DND-41 (cell line): ENCODE results near the gene AAGAB.

Source experiments
- ATAC-seq: fragments of 200-7000 bp; cut with Tn5 transposase; 3 replicates; pipeline ENCODE4 v1.9.1; 2021; ENCODE audit warnings: low read depth; ENCODE audit not compliant: insufficient read depth
- DNase-seq: peaks from one replicate; pipeline ENCODE4 v3.0.0-alpha.2; 2020
- H2AFZ ChIP-seq: 2 replicates; pipeline ENCODE4 v1.6.0; 2012; ENCODE audit warnings: low read depth, low read length
- H3K27ac ChIP-seq: 2 replicates; pipeline ENCODE4 v1.5.1; 2012; ENCODE audit warnings: low read length, inconsistent platforms
- H3K27me3 ChIP-seq: fragments of 200-600 bp; sonication (generic); 2 replicates; pipeline ENCODE4 v1.6.0; 2012; ENCODE audit warnings: low read length, mild to moderate bottlenecking, inconsistent platforms; ENCODE audit not compliant: insufficient read depth, poor library complexity
- H3K36me3 ChIP-seq: 2 replicates; pipeline ENCODE4 v1.5.1; 2012; ENCODE audit warnings: low read length, inconsistent platforms; ENCODE audit not compliant: insufficient read depth
- H3K4me1 ChIP-seq: 2 replicates; pipeline ENCODE4 v1.5.1; 2012; ENCODE audit warnings: mild to moderate bottlenecking, low read length; ENCODE audit not compliant: insufficient read depth
- H3K4me2 ChIP-seq: 2 replicates; pipeline ENCODE4 v1.6.0; 2012; ENCODE audit warnings: mild to moderate bottlenecking, moderate library complexity, low read length, inconsistent platforms; ENCODE audit not compliant: insufficient read depth
- H3K4me3 ChIP-seq, 2 experiments: fragments of 200-600 bp in 1 of 2; shearing (Covaris generic) in 1 of 2; 2 replicates each; pipeline ENCODE4 v1.5.1; 2012 to 2016; ENCODE audit warnings: inconsistent platforms in 2 of 2, low read length in 2 of 2, mild to moderate bottlenecking in 2 of 2, low read depth in 1 of 2, moderate library complexity in 1 of 2
- H3K79me2 ChIP-seq: 2 replicates; pipeline ENCODE4 v1.6.0; 2012; ENCODE audit warnings: low read length, inconsistent platforms; ENCODE audit not compliant: insufficient read depth
- H3K9ac ChIP-seq: 2 replicates; pipeline ENCODE4 v1.6.0; 2012; ENCODE audit warnings: low read depth, mild to moderate bottlenecking, inconsistent platforms, low read length, moderate library complexity
- H3K9me3 ChIP-seq: 2 replicates; pipeline ENCODE4 v1.5.1; 2012; ENCODE audit warnings: low read length, moderate library complexity, mild to moderate bottlenecking, inconsistent platforms; ENCODE audit not compliant: insufficient read depth, severe bottlenecking
- H4K20me1 ChIP-seq: 2 replicates; pipeline ENCODE4 v1.6.0; 2012; ENCODE audit warnings: low read length; ENCODE audit not compliant: insufficient read depth
- CTCF ChIP-seq: IDR thresholded peaks from 2 replicates; pipeline ENCODE4 v1.5.1; 2012; ENCODE audit warnings: borderline replicate concordance, low read length, moderate library complexity, mild to moderate bottlenecking; ENCODE audit not compliant: poor library complexity, severe bottlenecking; ENCODE audit errors: extremely low read depth
- EZH2 ChIP-seq: IDR thresholded peaks from 3 replicates; pipeline ENCODE4 v1.6.1; 2012; ENCODE audit warnings: borderline replicate concordance, low read depth, mild to moderate bottlenecking, moderate library complexity, low read length, inconsistent platforms; ENCODE audit not compliant: severe bottlenecking

The AAGAB gene

GRCh38 chr15:67180514-67181191, 73.8 kb downstream of the AAGAB start:
- Histone ChIP-seq H2AFZ (no peak overlapping the region), H3K79me2 (no peaks in the 10 kb centered on the region), H3K36me3 (no peaks in the 10 kb centered on the region), H3K4me2 (no peak overlapping the region), H3K4me1 (no peaks in the 10 kb centered on the region), H3K27ac (no peak overlapping the region), H4K20me1 (0 out of 2 replicates have a peak, but pooled peaks cover 4% of the 10 kb centered on the region), H3K9ac (no peak overlapping the region), H3K4me3 (no peak overlapping the region), H3K9me3 (no peaks in the 10 kb centered on the region), H3K27me3 (peaks cover 4% of the 10 kb centered on the region)
- DNase-seq (no peak), ATAC-seq (no peak)
- TF ChIP-seq CTCF: no peak
- no peak for TF ChIP-seq EZH2

- Histone ChIP-seq H3K9ac (no peak overlapping the region), H3K4me3 (no peak overlapping the region), H3K79me2 (no peaks in the 10 kb centered on the region), H3K4me1 (no peaks in the 10 kb centered on the region), H3K27ac (no peak overlapping the region), H2AFZ (no peak overlapping the region), H4K20me1 (0 out of 2 replicates have a peak, but pooled peaks cover 4% of the 10 kb centered on the region), H3K27me3 (peaks cover 6% of the 10 kb centered on the region), H3K36me3 (no peaks in the 10 kb centered on the region), H3K9me3 (no peaks in the 10 kb centered on the region), H3K4me2 (no peak overlapping the region)
- DNase-seq: no peak
- no peak for TF ChIP-seq CTCF
- TF ChIP-seq EZH2: no peak
- no peak for ATAC-seq
These were observed 74.4 kb downstream of the AAGAB start for GRCh38 chr15:67180035-67180434.

- DNase-seq: no peak
- Histone ChIP-seq H3K4me2 (no peak overlapping the region), H4K20me1 (0 out of 2 replicates have a peak, but pooled peaks cover 2% of the 10 kb centered on the region), H3K9me3 (no peaks in the 10 kb centered on the region), H3K27ac (no peak overlapping the region), H3K4me3 (no peak overlapping the region), H3K27me3 (peaks cover 6% of the 10 kb centered on the region), H3K9ac (no peak overlapping the region), H2AFZ (no peak overlapping the region), H3K79me2 (no peaks in the 10 kb centered on the region), H3K36me3 (no peaks in the 10 kb centered on the region), H3K4me1 (no peaks in the 10 kb centered on the region)
- no peak for ATAC-seq
- TF ChIP-seq EZH2: no peak
- no peak for TF ChIP-seq CTCF
These were observed 75.0 kb downstream of the AAGAB start for GRCh38 chr15:67179411-67179995.
